Suprapubic skin (tissue), 3 donors: Measurements from ENCODE around the gene HPDL.

Experiments
- EP300 ChIP-seq: sonication (generic); formaldehyde crosslinking; IDR thresholded peaks from one replicate; pipeline ENCODE4 v1.6.1; 2017; ENCODE audit warnings: antibody characterized with exemption
- POLR2A ChIP-seq, 2 donors: fragments of 450-650 bp; IDR thresholded peaks; one replicate each; pipeline ENCODE4 v1.6.1; 2017; ENCODE audit warnings: antibody characterized with exemption in 2 of 2, mild to moderate bottlenecking in 2 of 2, moderate library complexity in 2 of 2
- TF ChIP-seq, protein P1 (sequence below), 2 donors: fragments of 200-600 bp in 1 of 2; fragments of 450-650 bp in 1 of 2; sonication (generic) in 1 of 2; IDR thresholded peaks; one replicate each; pipeline ENCODE4 v1.5.1; 2016 to 2019; ENCODE audit warnings: antibody characterized with exemption in 2 of 2, mild to moderate bottlenecking in 1 of 2, moderate library complexity in 1 of 2

DNA sequence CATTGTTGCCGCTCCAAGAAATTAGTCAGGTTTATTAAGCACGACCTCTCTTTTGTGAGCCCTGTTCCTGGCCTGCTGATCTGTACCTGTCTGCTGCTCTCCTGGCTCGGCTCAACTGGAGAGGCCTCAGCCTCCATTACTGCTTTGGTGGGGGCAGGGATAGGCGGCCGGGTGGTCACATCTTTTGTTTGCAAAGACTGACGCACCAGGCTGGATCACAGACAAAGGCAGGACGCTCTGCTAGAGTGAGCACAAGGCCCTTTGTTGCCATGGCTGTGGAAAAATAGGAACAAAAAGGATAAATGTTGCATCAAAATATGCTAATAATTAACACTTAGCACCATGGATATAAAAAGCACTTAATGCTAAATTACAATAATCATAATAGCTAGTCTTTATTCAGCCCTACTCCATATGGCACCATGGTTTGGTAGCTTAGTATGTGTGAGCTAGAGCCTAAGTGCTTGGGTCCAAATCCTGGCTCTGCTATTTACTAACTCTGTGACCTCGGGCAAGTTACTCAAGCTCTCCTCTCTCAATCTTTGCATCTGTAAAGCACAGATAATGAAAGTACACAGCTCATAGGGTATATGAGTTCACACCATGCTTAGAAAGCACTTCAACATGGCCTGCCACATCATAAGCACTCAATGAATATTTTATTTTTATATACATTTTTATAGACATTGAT lies 28.9 kb upstream of the HPDL start:
- TF ChIP-seq, protein P1, sequence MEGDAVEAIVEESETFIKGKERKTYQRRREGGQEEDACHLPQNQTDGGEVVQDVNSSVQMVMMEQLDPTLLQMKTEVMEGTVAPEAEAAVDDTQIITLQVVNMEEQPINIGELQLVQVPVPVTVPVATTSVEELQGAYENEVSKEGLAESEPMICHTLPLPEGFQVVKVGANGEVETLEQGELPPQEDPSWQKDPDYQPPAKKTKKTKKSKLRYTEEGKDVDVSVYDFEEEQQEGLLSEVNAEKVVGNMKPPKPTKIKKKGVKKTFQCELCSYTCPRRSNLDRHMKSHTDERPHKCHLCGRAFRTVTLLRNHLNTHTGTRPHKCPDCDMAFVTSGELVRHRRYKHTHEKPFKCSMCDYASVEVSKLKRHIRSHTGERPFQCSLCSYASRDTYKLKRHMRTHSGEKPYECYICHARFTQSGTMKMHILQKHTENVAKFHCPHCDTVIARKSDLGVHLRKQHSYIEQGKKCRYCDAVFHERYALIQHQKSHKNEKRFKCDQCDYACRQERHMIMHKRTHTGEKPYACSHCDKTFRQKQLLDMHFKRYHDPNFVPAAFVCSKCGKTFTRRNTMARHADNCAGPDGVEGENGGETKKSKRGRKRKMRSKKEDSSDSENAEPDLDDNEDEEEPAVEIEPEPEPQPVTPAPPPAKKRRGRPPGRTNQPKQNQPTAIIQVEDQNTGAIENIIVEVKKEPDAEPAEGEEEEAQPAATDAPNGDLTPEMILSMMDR (IDR thresholded peaks at IDR 0.05), result no peak
- TF ChIP-seq POLR2A (IDR thresholded peaks at IDR 0.05), result no peak
- no peak for TF ChIP-seq EP300
